T-helper 2 cell treated with Interferon-gamma antibody and Interleukin-4, amounts not matched to agents 5 μg/mL and 100 μg/mL, for 36 hours (primary cell): ENCODE data around the gene ZSCAN30.
A peak's percentile ranks its signal among the peaks of the same experiment; 100 is the strongest.

Experiments
- DNase-seq: peaks from one replicate; pipeline ENCODE4 v3.0.0; 2021; ENCODE audit warnings: low spot score
- H3K27ac Mint-ChIP-seq: one replicate; pipeline ENCODE4 v1.8.0; 2021; ENCODE audit warnings: mild to moderate bottlenecking, mixed read lengths
- H3K27me3 Mint-ChIP-seq: one replicate; pipeline ENCODE4 v1.8.0; 2021; ENCODE audit warnings: low read depth, mixed read lengths
- H3K36me3 Mint-ChIP-seq: one replicate; pipeline ENCODE4 v1.8.0; 2021; ENCODE audit warnings: low read depth, mixed read lengths
- H3K4me1 Mint-ChIP-seq: one replicate; pipeline ENCODE4 v1.8.0; 2021; ENCODE audit warnings: low read depth, mixed read lengths
- H3K4me3 Mint-ChIP-seq: one replicate; pipeline ENCODE4 v1.8.0; 2022; ENCODE audit warnings: mild to moderate bottlenecking, moderate library complexity, mixed read lengths
- H3K9me3 Mint-ChIP-seq: one replicate; pipeline ENCODE4 v1.8.0; 2021; ENCODE audit warnings: mixed read lengths

ZSCAN30 gene

DNA sequence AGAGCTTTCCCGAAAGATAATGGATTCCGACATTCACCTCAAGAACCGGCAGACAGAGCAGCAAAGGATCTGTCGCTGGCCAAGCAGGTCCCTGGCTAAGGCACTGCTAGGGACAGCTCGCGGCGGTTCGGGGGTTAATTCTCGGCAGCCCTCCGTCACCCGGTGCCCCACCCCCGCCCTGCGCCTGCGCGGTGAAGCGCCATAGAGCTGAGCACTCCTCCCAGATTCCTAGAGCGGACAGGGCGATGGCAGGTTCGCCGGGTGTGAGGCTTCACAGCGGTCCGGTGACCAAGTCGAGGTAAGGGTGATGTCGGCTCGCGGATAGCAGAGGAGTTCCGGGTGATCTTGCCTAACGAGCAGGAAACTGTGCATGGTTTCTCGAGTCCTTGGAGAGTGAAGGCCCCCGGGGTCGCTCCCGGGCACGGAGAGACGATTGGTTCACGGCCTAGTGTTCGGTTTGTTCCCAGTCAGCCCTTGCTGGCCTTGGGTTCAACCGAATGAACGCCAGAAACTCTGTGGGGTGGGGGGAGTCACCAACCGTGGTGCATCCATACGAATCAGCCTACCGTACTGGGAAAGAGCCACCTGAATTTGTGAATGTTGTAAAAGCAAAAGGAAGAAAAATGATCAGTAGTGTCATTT, at the start of gene ZSCAN30:
Gene ZSCAN30, minus strand, starts transcription at position 136 of the 642 bp plus-strand sequence. CDS start 25,877 bp downstream, outside the sequence.
- H3K27me3 Mint-ChIP-seq, result no peaks in the 10 kb centered on the region
- H3K9me3 Mint-ChIP-seq, result peaks cover 27% of the 10 kb centered on the region
- H3K4me3 Mint-ChIP-seq, result peak within 1 kb of the TSS; percentile 95
- H3K27ac Mint-ChIP-seq, result peak within 1 kb of the TSS; percentile 96
- H3K4me1 Mint-ChIP-seq, result peaks cover 29% of the 10 kb centered on the region
- peaks cover 66% of the 10 kb centered on the region for H3K36me3 Mint-ChIP-seq
- peak; percentile 92 for DNase-seq

DNA sequence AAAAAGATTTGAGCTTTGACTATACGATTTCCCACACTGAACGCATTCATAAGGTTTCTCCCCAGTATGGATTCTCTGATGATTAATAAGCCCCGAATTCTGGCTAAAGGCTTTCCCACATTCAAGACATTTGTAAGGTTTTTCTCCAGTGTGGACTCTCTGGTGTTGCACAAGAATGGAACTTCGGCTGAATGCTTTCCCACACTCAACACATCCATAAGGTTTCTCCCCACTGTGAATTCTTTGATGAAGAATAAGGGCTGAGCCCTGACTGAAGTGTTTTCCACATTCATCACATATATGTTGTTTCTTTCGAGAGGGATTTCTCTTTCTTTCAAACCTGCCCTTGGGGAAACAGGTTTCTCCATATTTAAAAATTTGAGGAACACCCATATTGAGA, 47.3 kb upstream of the ZSCAN30 start:
- Mint-ChIP-seq H3K27ac (no peak overlapping the region), H3K36me3 (peaks cover 81% of the 10 kb centered on the region), H3K27me3 (no peaks in the 10 kb centered on the region), H3K9me3 (no peaks in the 10 kb centered on the region), H3K4me3 (no peak overlapping the region), H3K4me1 (peaks cover 8% of the 10 kb centered on the region)
- DNase-seq, result no peak

DNA sequence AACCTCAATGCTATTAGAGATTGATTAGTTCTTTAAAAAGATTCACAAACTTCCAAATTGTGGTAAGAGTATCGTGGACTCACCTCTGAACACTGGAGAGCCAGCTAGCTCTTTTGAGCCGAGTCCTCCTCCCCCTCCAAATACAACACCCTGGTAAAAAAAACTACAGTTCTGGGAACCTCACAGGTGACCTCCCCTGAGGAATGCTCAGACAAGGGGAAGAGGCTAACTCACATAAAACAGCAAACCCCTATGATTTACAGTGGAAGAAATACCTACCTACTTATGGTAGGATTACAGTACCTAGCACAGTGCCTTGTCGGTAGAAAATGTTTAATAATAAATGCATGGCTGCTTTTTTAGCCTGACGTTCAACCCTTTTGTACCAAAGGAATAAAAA, 45.8 kb upstream of the ZSCAN30 start:
- no peak for DNase-seq
- no peak overlapping the region for H3K27ac Mint-ChIP-seq
- H3K27me3 Mint-ChIP-seq, result no peaks in the 10 kb centered on the region
- H3K4me1 Mint-ChIP-seq, result peaks cover 8% of the 10 kb centered on the region
- H3K9me3 Mint-ChIP-seq, result no peaks in the 10 kb centered on the region
- H3K4me3 Mint-ChIP-seq, result no peak overlapping the region
- peaks cover 80% of the 10 kb centered on the region for H3K36me3 Mint-ChIP-seq

DNA sequence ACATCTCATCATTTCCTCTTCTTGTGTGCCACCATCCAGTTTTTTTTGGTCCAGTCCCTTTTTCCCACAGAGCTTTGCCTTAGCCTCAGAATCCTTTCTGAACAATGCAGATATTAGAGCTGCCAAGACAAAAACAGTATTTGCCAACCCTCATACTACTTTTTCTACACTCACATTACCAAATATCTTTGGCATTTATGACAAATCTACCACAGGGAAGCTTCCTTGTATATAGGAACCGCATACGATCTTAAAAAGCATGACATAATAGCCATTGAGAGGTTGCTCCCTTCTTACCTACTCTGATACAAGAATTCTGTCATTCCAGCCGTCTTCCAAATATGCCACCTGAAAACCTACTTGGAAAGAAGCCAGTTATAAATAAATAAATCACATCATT, 44.8 kb upstream of the ZSCAN30 start:
- Mint-ChIP-seq H3K4me1 (peaks cover 7% of the 10 kb centered on the region), H3K27me3 (no peaks in the 10 kb centered on the region), H3K4me3 (no peak overlapping the region), H3K27ac (no peak overlapping the region), H3K9me3 (no peaks in the 10 kb centered on the region), H3K36me3 (peaks cover 70% of the 10 kb centered on the region)
- DNase-seq, result no peak

DNA sequence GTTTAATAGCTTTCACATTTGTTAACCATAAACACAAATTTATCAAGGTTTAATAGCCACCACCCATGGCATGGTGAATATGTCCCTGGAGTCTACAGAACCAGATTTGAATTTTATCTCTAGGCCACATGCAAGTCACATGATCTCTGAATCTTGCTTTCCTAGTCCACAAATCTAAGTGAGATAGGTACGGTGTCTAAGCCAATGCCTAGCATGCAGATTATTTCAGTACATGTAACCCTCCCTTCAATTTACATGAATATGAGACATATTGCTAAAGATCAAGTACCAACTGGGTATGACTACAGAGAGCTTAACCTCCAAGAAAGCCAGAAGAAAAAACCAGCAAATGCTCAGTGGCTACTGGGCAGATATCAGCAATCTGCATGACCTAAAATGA, 44.2 kb upstream of the ZSCAN30 start:
- H3K27ac Mint-ChIP-seq, result no peak overlapping the region
- H3K36me3 Mint-ChIP-seq, result peaks cover 64% of the 10 kb centered on the region
- DNase-seq, result no peak
- no peaks in the 10 kb centered on the region for H3K27me3 Mint-ChIP-seq
- no peak overlapping the region for H3K4me3 Mint-ChIP-seq
- peaks cover 2% of the 10 kb centered on the region for H3K4me1 Mint-ChIP-seq
- no peaks in the 10 kb centered on the region for H3K9me3 Mint-ChIP-seq

DNA sequence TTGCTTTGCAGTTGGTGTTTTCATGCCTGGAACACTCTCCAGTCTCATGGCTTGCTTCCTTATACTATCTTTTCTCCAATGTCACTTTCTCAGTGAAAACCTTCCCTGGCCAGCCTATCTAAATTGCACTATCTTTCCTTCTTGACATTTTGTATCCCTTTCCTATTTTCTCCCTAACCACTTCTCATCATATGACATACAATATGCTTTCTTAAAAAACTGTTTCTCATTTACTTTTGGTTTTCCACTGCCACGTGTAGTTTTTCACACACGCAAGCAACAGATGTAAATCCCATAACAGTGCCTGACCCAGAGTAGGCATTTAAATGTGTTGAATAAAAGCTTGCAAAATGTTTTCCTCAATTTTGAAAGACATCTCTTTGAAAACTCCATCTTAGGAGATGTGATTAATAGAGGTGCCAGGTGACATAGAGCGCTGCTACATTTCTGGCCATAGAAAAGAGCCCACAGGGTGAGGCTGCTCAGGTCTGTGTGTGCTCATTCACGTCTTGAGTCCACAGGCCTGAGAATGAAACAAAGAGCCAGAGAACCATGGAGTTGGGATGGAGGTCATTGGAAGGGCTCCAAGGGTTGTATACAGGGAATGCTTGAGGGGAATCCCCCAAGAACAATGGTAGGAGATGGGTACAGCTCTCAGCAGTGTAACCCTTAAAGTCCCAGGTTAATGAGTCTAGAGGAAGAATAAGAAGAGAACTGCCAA, 41.5 kb upstream of the ZSCAN30 start:
- no peak overlapping the region for H3K27ac Mint-ChIP-seq
- no peaks in the 10 kb centered on the region for H3K9me3 Mint-ChIP-seq
- peaks cover 1% of the 10 kb centered on the region for H3K4me1 Mint-ChIP-seq
- DNase-seq, result no peak
- no peaks in the 10 kb centered on the region for H3K27me3 Mint-ChIP-seq
- H3K36me3 Mint-ChIP-seq, result peaks cover 39% of the 10 kb centered on the region
- H3K4me3 Mint-ChIP-seq, result no peak overlapping the region

DNA sequence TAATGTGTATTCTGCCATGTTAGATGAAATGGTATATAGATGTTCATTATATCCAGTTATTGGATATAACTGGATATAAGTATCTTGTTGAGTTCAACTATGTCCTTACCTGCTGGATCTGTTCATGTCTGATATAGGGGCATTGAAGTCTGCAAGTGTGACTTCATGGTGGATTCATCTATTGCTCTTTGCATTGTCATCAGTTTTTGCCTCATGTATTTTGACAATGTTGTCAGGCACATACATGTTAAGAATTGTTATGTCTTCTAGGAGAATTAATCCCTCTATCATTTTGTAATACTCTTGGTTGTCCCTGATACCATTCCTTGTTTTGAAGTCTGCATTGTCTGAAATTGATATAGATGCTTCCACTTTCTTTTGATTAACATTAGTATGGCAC, 38.8 kb upstream of the ZSCAN30 start:
- no peak overlapping the region for H3K4me3 Mint-ChIP-seq
- no peak overlapping the region for H3K27ac Mint-ChIP-seq
- peaks cover 17% of the 10 kb centered on the region for H3K36me3 Mint-ChIP-seq
- DNase-seq, result no peak
- H3K9me3 Mint-ChIP-seq, result no peaks in the 10 kb centered on the region
- H3K4me1 Mint-ChIP-seq, result no peaks in the 10 kb centered on the region
- H3K27me3 Mint-ChIP-seq, result no peaks in the 10 kb centered on the region

DNA sequence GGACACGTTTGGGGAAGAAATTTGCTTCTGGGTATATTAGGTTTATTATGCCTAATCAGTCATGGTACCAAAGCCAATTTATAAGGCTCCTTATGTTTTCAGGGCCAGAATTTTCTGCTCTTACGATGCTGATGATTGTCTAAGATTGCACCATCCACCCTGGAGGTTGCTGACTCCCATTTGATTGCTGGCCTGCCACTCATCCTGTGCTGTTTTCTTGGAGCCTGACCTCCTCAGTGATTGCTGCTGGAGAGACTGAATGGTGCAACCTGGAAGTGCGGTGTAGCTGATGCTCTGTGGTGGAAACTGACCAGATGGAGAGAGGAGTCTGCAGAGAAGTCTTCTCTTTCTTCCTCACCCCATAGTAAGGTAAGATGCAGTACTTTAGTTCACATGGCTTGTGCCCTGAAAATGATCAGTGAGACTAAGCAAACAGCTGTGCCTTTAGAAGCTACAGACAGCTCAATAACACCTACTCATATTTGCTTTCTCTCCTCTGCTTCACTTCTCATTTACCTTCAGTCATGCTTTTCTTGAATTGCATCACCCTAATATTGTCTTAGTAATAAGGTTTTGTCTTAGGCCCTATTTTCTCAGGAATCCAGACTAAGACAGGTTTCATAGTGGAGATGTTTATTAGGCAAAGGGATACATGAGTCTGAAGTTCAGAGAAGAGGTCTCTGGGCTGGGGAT, 36.8 kb upstream of the ZSCAN30 start:
- Mint-ChIP-seq H3K9me3 (no peaks in the 10 kb centered on the region), H3K27me3 (no peaks in the 10 kb centered on the region), H3K4me3 (no peak overlapping the region)

DNA sequence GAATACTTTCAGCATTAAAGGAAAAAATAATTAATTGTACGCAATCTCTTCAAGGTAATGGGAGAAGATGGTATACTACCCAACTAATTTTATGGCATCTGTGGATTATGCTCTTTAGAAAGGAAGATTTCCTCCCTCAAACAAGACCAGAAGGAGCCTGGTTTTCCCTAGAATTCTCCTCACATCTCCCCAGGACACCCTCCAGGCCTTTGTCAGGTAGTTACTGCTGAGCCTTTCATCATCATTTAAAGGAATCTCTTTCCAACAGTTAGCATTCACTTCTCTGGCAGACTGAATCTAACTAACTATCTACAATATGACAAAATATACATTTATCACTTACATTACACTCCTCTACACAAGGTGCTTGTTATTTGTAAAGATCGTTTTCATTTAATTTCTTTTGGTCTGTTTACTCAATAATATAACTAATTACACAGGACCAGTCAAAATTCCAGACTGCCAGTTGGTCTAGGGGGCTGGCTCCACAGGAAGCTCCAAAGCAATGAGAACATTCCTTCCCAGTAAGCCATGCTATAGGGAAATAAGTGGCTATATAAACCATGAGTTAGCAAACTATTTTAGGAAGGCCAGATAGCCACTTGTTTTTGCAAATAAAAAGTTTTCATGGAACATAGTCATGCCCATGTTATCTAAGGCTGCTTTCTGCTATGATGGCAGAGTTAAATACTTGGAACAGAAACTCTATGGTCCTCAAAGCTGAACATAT, 35.1 kb upstream of the ZSCAN30 start:
- H3K27me3 Mint-ChIP-seq, result no peaks in the 10 kb centered on the region
- no peak overlapping the region for H3K4me3 Mint-ChIP-seq
- H3K27ac Mint-ChIP-seq, result no peak overlapping the region
- no peak for DNase-seq
- no peaks in the 10 kb centered on the region for H3K9me3 Mint-ChIP-seq
- H3K4me1 Mint-ChIP-seq, result no peaks in the 10 kb centered on the region
- peaks cover 1% of the 10 kb centered on the region for H3K36me3 Mint-ChIP-seq

More for the DNA sequence above, 36.8 kb upstream of the ZSCAN30 start:
- no peak overlapping the region for H3K27ac Mint-ChIP-seq
- no peak for DNase-seq
- H3K4me1 Mint-ChIP-seq, result no peaks in the 10 kb centered on the region
- peaks cover 1% of the 10 kb centered on the region for H3K36me3 Mint-ChIP-seq

DNA sequence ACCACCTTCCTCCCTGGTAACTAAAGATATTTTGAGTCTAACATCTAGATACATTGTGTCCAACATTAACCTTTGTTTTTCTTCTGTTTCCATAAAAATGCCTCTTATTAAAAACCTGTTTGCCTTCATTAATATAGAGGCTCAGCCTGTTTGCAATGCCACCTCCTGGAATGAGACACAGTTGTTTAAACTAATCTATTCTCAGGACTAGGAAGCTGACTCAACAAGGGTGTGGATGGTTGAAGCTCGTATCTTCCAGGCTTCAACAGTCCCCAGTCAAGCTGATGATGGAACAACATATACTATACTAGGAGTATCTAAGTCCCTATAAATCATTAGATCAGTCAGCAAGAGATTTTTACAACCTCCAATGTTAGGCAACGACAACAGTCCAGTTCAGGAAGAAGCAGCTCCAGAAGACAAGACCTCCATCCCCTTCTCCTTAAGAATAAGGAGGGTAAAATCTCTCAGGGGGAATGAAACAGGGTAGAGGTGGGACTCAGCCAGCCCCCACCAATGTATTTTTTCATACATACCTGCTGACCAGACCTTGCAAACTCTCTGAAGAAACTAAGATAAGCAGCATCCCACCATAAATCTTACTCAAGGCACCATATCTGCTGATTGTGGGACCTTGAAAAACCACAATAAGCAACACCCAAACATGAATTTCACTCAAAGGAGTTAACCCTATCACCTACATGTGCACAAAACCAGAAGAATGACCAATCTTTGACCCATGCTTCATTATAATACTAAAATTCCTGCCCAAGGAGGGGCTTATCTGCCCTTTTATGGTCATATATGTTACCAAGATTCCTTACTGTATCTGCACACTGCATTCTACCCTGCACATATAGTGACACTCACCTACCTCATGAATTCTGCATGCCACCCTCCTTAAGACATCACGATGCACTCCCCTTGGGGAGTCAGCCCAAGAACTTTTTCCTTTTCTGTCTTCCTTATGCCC, 32.7 kb upstream of the ZSCAN30 start:
- no peak for DNase-seq
- H3K27ac Mint-ChIP-seq, result no peak overlapping the region
- no peaks in the 10 kb centered on the region for H3K9me3 Mint-ChIP-seq
- no peaks in the 10 kb centered on the region for H3K27me3 Mint-ChIP-seq
- no peaks in the 10 kb centered on the region for H3K4me1 Mint-ChIP-seq
- H3K36me3 Mint-ChIP-seq, result no peaks in the 10 kb centered on the region
- H3K4me3 Mint-ChIP-seq, result no peak overlapping the region

DNA sequence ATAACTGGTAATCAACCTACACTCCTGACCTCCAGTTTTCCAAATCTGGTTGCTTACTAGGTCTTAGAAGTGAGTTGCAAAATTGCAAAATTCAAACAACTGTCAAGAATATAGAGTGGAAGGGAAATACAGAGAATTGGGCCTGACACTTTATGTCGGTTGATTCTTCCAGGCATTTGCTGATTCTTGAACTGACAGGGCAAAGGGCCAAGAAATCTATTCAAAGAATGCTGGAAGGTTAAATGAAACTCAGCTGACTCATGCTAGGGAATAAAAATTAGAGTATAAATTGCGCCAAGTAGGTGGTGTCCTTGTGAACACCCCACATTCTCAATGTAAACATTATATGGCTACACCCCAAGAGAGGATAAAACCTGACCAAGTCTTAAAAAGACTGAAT, 21.5 kb upstream of the ZSCAN30 start:
- H3K27ac Mint-ChIP-seq, result no peak overlapping the region
- H3K4me1 Mint-ChIP-seq, result no peaks in the 10 kb centered on the region
- H3K27me3 Mint-ChIP-seq, result no peaks in the 10 kb centered on the region
- peaks cover 62% of the 10 kb centered on the region for H3K9me3 Mint-ChIP-seq
- no peak for DNase-seq
- H3K4me3 Mint-ChIP-seq, result no peak overlapping the region
- peaks cover 18% of the 10 kb centered on the region for H3K36me3 Mint-ChIP-seq

DNA sequence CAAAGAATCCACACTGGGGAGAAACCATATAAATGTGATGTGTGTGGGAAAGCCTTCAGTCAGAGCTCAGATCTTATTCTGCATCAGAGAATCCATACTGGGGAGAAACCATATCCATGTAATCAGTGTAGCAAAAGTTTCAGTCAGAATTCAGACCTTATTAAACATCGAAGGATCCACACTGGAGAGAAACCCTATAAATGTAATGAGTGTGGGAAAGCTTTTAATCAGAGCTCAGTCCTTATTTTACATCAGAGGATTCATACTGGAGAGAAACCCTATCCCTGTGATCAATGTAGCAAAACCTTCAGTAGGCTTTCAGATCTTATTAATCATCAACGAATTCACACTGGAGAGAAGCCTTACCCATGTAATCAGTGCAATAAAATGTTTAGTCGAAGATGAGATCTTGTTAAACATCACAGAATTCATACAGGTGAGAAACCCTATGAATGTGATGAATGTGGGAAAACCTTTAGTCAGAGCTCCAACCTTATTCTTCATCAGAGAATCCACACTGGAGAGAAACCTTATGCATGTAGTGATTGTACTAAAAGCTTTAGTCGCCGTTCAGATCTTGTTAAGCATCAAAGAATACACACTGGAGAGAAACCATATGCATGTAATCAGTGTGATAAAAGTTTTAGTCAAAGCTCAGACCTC, 16.7 kb upstream of the ZSCAN30 start:
- no peak for DNase-seq
- H3K27me3 Mint-ChIP-seq, result no peaks in the 10 kb centered on the region
- no peaks in the 10 kb centered on the region for H3K4me1 Mint-ChIP-seq
- H3K36me3 Mint-ChIP-seq, result peaks cover 60% of the 10 kb centered on the region
- no peak overlapping the region for H3K27ac Mint-ChIP-seq
- H3K9me3 Mint-ChIP-seq, result peaks cover 73% of the 10 kb centered on the region
- no peak overlapping the region for H3K4me3 Mint-ChIP-seq

DNA sequence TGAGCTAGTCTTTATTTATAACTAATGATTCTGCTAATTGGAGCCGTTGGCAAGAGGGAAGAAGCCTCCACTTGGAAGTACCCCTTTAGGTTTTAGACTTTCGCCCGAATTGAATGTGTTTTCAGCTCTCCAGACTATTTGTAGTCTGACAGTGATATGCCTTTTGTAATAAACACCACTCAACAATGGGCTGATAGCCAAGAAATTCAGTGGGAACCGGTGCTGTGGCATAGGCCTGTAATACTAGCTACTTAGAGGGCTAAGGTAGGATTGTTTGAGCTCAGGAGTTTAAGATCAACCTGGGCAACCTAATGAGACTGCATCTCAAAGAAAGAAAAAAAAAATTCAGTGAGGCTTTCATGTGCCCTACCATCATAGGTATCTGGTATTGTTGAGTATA, 13.6 kb upstream of the ZSCAN30 start:
- Mint-ChIP-seq H3K27ac (no peak overlapping the region), H3K36me3 (peaks cover 85% of the 10 kb centered on the region), H3K4me1 (no peaks in the 10 kb centered on the region), H3K27me3 (no peaks in the 10 kb centered on the region), H3K4me3 (no peak overlapping the region), H3K9me3 (peaks cover 83% of the 10 kb centered on the region)
- DNase-seq, result no peak
